ENCODE results near the gene DPP10.

GRCh38 chr2:114442510-114442909, at the start of gene DPP10:
- TF ChIP-seq CTCF (IDR thresholded peaks at IDR 0.05; ENCODE audit: low read length) (no peak), EZH2 (IDR thresholded peaks at IDR 0.05; ENCODE audit: borderline replicate concordance, low read length) (no peak)

Data from OCI-LY1 (cell line).